ENCODE measurements around the gene FARS2.

Gene FARS2

DNA sequence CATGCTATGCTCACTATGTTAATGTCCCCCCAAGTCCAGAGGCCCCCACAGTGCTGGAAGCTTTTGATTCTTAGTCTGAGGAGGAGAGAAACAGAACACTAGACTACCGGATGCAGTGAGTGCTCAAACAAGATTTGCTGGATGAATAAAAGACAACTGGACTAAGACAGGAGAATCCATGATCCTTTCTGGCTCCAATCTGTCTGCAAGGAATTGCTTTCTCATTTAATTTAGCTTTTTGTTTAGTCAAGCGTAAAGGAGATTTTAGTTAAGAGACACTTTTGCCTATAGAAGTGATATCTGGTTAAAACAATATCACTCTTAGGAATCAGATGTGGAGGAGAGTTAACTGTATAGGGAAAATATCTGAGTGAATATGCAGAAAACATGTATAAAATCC, 14.1 kb upstream of the FARS2 start:
- TF ChIP-seq, protein P1, sequence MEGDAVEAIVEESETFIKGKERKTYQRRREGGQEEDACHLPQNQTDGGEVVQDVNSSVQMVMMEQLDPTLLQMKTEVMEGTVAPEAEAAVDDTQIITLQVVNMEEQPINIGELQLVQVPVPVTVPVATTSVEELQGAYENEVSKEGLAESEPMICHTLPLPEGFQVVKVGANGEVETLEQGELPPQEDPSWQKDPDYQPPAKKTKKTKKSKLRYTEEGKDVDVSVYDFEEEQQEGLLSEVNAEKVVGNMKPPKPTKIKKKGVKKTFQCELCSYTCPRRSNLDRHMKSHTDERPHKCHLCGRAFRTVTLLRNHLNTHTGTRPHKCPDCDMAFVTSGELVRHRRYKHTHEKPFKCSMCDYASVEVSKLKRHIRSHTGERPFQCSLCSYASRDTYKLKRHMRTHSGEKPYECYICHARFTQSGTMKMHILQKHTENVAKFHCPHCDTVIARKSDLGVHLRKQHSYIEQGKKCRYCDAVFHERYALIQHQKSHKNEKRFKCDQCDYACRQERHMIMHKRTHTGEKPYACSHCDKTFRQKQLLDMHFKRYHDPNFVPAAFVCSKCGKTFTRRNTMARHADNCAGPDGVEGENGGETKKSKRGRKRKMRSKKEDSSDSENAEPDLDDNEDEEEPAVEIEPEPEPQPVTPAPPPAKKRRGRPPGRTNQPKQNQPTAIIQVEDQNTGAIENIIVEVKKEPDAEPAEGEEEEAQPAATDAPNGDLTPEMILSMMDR (IDR thresholded peaks at IDR 0.05; ENCODE audit: control insufficient read depth, extremely low read depth, insufficient read depth), result no peak
- H3K4me3 ChIP-seq (ENCODE audit: low read depth, low read length), result no peak overlapping the region
- DNase-seq (ENCODE audit: low read depth), result no peak

DNA sequence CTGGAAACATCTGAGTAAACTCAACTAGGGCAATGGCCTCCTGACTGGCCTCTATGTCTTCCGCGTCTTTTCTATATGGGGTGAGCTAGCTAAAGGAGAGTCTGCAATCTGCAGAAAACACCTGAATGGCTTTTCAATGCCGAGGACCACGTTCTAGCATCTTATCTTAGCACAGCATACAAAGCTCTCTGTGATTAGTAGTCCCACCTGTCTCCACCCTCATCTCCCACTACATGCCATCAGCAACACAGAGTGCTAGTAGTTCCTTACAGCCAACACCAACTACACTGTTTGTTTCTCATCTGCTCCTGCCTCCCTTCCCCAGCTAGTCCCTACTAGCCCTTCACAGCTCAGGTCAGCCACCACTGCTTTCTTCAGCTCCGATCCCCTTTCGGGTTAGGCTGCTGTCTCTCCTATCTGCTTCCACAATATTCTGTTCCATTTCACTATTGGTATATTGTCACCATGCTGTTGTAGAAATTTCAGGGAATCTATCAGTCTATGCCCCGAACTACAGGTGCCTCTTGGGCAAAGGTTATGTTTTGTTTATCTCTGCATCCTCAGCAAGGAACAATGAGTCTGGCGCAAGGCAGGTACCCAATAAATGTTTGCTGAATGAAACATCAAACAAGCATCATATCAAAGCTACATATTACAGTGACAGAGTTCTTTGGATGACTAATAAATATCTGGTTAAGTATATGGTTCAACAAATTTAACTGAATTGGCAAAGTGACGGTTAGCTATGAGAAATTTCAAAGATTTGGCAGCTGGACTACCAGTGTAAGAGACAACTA, 12.8 kb upstream of the FARS2 start:
- TF ChIP-seq, protein P1 (IDR thresholded peaks at IDR 0.05; ENCODE audit: control insufficient read depth, extremely low read depth, insufficient read depth), result no peak
- DNase-seq (ENCODE audit: low read depth), result no peak
- no peak overlapping the region for H3K4me3 ChIP-seq (ENCODE audit: low read depth, low read length)

DNA sequence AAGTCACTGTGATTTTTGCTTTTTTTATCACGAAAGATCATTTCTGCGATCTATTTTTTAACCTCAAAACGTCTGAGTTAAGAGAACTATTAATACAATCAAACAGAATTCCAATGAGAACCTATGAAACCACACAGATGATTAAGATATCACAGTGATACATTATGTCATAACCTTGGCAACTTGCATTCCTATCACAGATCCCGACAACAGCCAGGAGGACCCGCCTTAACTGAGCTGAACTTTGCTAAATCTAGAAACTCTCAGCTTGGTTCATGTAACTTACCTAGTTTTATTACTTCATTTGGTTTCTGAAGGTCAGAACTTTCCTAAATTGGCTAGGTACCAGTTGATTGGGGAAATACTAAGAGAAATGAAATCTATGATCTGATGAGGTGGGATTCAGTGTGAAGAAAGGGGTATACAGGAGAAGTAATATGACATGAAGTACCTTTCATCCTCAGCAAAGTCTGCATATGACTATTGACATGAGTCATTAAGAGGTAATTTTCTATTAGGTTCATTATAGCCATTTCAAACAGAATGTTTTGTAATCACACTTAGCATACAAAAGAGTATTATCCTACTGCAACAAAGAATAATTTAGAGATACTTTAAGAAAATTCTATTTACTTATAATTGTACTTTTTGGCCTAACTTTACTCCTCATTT, 11.7 kb upstream of the FARS2 start:
- no peak overlapping the region for H3K4me3 ChIP-seq (ENCODE audit: low read depth, low read length)
- TF ChIP-seq, protein P1 (IDR thresholded peaks at IDR 0.05; ENCODE audit: control insufficient read depth, extremely low read depth, insufficient read depth), result no peak
- DNase-seq (ENCODE audit: low read depth), result no peak

DNA sequence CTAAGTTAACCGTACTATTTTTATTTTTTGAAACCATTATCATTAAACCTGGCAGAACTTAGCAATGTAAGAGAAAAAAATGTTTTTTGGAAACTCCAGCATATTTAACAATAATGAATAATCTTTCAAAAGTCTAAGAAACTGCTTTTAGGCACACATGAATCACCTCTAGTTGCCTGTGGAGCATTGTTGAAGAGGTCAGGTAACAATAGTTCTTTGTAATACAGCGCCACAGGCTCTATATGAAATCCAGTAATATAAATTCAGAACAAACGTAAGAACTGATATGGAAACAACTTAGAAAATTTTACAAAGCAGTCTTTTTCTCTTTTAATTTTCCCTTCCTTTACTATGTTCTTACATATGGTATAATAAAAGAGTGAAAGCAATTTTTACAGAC, 10.9 kb upstream of the FARS2 start:
- H3K4me3 ChIP-seq (ENCODE audit: low read depth, low read length), result no peak overlapping the region
- no peak for DNase-seq (ENCODE audit: low read depth)
- TF ChIP-seq, protein P1 (IDR thresholded peaks at IDR 0.05; ENCODE audit: control insufficient read depth, extremely low read depth, insufficient read depth), result no peak

DNA sequence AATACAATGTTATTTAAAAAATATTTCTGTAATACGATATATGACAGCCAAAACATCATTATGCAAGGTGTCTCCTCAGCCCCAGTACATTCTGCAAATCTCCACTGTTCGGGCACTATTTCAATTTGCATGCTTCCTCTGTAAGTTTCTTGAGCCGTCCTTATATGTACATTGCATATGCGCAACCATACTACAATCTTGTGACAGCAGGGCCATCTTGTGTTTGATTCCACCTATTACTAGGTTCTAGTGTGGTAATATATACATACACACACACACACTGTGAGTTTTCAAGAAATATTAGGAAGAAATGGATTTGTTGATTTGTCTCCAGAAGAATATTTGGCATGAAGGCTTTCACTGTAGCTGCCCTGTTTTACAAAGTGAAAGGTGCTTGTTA, 10.4 kb upstream of the FARS2 start:
- H3K4me3 ChIP-seq (ENCODE audit: low read depth, low read length), result no peak overlapping the region
- TF ChIP-seq, protein P1 (IDR thresholded peaks at IDR 0.05; ENCODE audit: control insufficient read depth, extremely low read depth, insufficient read depth), result no peak
- no peak for DNase-seq (ENCODE audit: low read depth)

DNA sequence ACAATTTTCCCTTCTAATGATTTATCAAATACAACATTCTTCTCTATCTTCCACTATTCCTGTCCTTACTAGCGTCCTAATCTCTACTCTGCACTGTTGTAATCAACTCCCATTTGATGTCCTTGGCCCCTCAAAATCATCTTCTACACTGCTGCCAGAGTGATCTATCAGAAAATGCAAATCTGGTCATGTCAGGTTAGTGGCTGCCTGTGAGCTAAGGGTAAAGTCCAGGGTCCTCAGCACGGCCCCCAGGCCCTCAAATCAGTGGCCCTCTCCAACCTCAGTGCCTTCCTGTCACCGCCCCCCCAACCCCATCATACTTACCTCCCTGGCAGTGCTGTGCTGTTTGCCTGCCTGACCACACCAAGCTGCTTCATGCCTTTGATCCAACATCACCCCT, 4.4 kb upstream of the FARS2 start:
- TF ChIP-seq, protein P1 (IDR thresholded peaks at IDR 0.05; ENCODE audit: control insufficient read depth, extremely low read depth, insufficient read depth), result no peak
- DNase-seq (ENCODE audit: low read depth), result no peak
- no peak overlapping the region for H3K4me3 ChIP-seq (ENCODE audit: low read depth, low read length)
